Measurements from ENCODE around the gene OR5T2.
"Not testable (repeated sequence)": the region's sequence is repeated elsewhere in the genome, so short reads cannot be mapped to it uniquely, and the experiment has no call there.

Gene OR5T2

DNA sequence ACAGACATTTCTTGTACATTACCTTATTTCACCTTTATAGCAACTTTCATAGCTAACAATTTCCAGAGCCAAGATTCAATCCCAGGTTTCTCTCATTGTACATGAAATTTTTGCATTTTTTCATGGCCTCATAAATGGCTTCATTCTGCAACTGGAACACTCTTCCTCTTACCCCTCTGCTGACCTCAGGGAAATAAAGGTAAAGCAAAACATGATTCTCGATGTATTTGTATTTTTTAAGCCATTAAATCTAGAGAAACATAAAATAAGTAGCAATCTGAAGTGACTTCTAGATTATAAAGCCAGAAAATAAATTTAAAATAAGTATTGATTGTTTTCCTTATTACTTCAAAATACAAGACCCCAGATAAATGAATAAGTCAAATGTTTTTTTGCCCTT, at the start of gene OR5T2:
Gene OR5T2 (minus strand): TSS at position 101 of the 400 bp plus-strand sequence. CDS start 1,193 bp downstream, outside the sequence.
- DNase-seq (ENCODE audit: low read depth in 2 of 2), result no peak

DNA sequence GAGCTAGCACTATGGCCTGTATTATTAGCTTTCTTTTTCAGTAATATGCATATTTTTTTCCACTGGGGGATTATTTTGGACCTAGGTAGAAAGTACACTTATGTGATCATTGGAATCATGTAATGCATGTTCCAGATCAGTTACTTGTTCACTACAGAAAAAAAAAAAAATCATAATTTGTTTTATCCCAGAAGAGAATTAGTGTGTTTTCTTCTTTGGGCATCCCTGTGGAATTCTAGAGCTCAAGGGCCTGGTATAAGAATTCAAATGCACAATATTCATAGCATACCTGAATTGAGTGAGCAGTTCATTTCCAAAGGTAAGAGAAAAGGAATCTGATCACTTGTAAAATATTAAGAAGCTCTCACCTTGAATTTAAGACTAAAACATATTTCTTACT, 39.8 kb upstream of the OR5T2 start, which contains the start of gene OR5T1:
Gene OR5T1 (plus strand): TSS at position 301 of the 400 bp plus-strand sequence. CDS start 1,485 bp downstream, outside the sequence.
- DNase-seq (ENCODE audit: low read depth in 2 of 2), result no peak

DNA sequence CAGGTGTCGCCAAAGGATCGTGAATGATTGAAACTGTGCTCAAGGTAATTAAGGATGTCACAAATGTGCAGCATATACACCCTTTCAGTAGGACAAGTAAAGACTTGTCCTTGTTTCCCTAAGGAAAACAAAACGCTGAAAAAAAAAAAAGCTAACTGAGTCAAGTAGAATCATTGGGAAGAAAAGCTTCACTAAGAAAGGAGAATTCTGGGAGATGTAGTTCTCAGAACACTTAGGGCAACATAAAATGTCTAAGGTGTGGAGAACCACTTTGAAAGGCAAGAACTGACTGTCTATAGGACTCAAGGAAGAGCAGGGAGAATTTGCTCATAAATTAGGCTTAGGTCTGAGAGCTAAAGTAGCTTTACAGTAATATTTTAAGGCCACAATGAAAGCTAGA, 37.0 kb upstream of the OR5T2 start:
- no peak for DNase-seq (ENCODE audit: low read depth in 2 of 2)

DNA sequence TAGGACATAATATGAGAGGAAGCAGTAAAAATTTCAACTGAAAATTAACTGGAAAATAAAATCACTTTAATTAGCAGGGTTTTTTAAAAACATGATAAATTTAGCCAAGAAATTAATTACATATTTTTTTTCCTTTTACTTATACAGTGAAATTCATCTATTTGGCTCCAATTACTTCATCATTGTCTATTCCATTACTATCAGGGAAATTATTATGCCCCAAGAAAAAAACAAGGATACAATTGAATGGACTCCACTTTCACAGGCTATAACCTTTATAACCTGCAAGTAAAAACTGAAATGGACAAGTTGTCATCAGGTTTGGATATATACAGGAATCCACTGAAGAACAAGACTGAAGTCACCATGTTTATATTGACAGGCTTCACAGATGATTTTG, 17.9 kb upstream of the OR5T2 start, which contains the start of gene OR5T3:
Gene OR5T3 (plus strand): TSS at position 301 of the 400 bp plus-strand sequence. CDS start 0 bp downstream, at position 301.
- DNase-seq (ENCODE audit: low read depth in 2 of 2), result no peak

DNA sequence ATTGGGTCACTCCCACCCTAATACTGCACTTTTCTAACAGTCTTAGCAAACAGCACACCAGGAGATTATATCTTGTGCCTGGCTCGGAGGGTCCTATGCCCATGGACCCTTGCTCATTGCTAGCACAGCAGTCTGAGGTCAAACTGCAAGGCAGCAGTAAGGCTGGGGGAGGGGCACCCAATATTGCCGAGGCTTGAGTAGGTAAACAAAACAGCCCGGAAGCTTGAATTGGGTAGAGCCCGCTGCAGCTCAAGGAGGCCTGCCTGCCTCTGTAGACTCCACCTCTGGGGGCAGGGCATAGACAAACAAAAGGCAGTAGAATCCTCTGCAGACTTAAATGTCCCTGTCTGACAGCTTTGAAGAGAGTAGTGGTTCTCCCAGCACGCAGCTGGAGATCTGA, 14.3 kb downstream of the OR5T2 start:
- DNase-seq (ENCODE audit: low read depth in 2 of 2), result not testable (repeated sequence)

DNA sequence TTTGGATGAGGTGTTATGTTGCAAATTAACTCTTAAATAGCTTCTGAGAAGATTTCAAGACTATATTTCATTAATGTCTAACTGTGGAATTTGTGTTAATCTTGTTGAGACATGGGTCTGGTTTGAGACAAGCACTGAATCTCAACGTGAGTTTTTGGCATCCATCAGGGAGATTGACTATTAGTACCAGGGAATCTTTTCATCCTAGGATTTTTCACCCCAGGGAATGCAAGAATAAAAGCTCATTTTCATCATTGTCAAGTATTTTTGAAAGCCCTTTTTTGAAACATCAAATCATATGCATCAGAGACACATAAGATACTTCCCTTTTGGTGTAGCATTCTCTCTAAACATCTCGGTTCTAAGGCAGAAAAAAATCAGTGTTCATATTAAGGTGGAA, 19.5 kb downstream of the OR5T2 start:
- no peak for DNase-seq (ENCODE audit: low read depth in 2 of 2)

DNA sequence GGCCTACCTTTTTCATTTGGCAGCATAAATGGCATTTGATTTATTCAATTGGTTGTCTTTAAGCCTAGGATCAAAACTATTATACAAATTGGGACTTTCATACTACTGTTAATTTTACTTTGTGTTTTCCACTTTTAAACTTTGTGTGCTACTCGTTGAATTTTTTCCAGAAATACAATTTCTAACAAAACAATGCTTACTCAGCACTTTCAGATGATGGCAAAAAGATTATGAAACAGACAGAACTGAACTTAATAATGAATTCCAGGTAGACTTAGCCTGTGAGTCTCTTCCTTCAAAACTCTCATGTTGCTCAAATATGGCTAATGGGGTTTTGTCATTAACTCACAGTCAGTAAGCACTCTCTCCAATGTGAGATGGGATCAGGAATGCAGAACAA, 26.3 kb downstream of the OR5T2 start:
- no peak for DNase-seq (ENCODE audit: low read depth in 2 of 2)

DNA sequence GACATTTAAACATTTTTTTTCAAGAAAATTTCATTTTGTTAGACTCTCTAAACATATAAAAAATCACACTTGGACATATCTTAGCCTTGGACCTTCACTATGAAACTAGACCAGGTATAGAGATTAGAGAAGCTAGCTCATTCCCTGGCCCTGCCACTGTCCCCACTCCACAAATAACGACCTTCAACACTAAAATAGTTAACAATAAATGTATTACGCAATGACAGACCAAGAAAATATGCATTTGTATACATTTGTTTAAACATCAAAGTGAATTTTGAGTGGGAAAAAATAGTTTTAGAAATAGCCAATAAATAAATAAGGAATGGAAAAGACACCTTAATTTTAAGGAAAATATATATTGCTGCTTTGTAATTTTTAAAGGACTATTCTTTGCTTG, 36.7 kb downstream of the OR5T2 start:
- DNase-seq (ENCODE audit: low read depth in 2 of 2), result no peak

DNA sequence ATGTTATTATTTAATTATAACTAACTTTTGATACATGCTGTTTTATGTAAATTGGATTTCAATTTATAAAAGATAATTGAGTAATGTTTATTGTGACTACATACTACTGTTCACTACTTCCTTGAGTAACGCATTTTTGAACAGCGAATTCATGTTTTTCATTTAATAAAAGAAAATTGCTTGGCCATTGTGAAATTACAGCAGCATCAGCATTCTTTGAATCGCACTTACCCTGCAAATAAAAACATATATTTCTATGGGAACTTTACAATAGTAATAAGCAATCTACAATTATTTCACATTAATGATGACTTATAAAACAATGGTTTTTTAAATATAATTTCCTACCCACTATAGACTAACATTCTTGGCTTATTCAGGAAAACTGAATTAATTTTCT, 37.4 kb downstream of the OR5T2 start:
- no peak for DNase-seq (ENCODE audit: low read depth in 2 of 2)

DNA sequence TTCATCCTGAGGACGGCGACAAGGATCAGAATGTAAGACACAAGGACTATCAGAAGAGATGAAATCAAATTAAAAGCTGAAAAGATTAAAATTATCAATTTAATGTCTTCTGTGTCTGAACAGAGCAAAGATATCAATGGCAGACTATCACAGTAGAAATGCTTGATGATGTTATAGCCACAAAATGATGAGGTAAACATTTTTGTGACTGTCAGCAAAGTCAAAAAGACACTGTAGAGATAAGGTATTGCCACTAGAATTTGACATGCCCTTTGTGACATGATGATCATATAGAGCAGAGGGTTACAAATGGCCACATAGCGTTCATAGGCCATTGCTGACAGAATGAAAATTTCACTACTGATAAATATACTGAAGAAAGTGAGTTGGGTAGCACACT, 45.5 kb downstream of the OR5T2 start:
- DNase-seq (ENCODE audit: low read depth in 2 of 2), result no peak

DNA sequence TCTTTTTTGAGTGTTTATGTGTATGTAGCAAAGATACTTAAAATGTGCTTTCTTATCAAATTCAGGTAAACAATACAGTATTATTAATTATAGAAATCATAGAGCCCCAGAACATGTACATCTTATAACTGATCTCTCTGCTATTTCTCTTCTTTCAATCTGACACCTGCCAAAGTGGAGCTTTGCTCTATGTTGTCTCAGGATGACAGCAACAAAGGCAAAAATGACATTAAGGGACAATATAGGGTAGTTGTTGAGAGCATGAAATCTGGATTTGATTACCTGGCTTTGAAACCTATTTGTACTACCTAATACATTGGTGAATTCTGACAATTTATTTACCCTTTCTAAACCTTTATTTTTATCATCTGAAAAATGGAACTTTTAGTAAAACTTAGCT, 50.6 kb downstream of the OR5T2 start:
- no peak for DNase-seq (ENCODE audit: low read depth in 2 of 2)
